Body of pancreas (tissue), 4 donors: Measurements from ENCODE around the gene BNIP1.

Source experiments
- CTCF ChIP-seq, 7 experiments: fragments of 450-650 bp in 4 of 7; fragments of 200-600 bp in 3 of 7; sonication (generic) in 3 of 7; IDR thresholded peaks; one replicate each; pipeline ENCODE4 v1.5.1; 2016 to 2019; ENCODE audit warnings: antibody characterized with exemption in 7 of 7
- POLR2A ChIP-seq, 3 donors: fragments of 450-650 bp; IDR thresholded peaks; one replicate each; pipeline ENCODE4 v1.6.1; 2016; ENCODE audit warnings: antibody characterized with exemption in 3 of 3, mild to moderate bottlenecking in 2 of 3

DNA sequence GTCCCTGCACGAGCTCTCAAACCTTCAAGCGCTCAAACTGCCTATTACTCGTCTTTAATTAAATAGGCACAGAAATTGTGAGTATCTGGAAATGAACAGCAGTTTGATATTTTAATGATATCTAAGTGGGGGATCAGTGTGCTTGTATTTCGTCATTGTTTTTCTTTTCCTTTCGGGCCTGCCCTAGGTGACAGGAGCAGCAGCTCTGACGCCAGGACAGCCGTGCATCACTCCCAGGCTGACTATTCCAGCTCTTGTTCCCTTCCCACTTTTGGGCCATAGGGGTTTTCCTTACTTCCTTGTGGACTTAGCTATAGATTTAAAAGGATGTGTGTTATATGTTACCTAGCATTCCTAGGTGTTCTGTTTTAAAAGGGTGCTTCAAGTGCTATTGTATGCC, 9.5 kb downstream of the BNIP1 start:
- TF ChIP-seq CTCF (IDR thresholded peaks at IDR 0.05) (no peak), POLR2A (IDR thresholded peaks at IDR 0.05) (no peak)
